ENCODE results near the gene PBX1. TPM values are rescaled to one million over a fixed set of nuclear protein-coding genes. Genes with fewer than 3 reads are reported as not detected.
"Not testable (repeated sequence)": the region's sequence is repeated elsewhere in the genome, so short reads cannot be mapped to it uniquely, and the experiment has no call there.

Gene PBX1
- total RNA-seq, 4 donors from 2014 or later = 89.6 to 138 (median 112) TPM

- no peak for TF ChIP-seq POLR2AphosphoS5 (IDR thresholded peaks at IDR 0.05)
- no peak for TF ChIP-seq POLR2A (IDR thresholded peaks at IDR 0.05; ENCODE audit: low read depth)
- no peak for TF ChIP-seq EP300 (IDR thresholded peaks at IDR 0.05)
- TF ChIP-seq CTCF (IDR thresholded peaks at IDR 0.05) = no peak
- peak overlapping the region; percentile 54 to 72 (median 67) for H3K27ac ChIP-seq (replicated peaks in 1 of 4)
- no peaks in the 10 kb centered on the region for H3K27me3 ChIP-seq
- H3K4me3 ChIP-seq = no peak overlapping the region
- no peaks in the 10 kb centered on the region for H3K9me3 ChIP-seq
- H3K4me1 ChIP-seq = peaks cover 41 to 92% (median 86%) of the 10 kb centered on the region in 4 donors
- intact Hi-C loops (cut with DNase I) = no loop called here
- WGBS = 43% methylated on average over 5 of the region's 5 CpGs
- no peak for DNase-seq (ENCODE audit: extremely low spot score)
- peaks cover 0 to 14% (median 5%) of the 10 kb centered on the region in 4 donors for H3K36me3 ChIP-seq
These were observed 40.3 kb downstream of the PBX1 start for GRCh38 chr1:164599272-164599671.

- Histone ChIP-seq H3K4me1 (peaks cover 42 to 97% (median 93%) of the 10 kb centered on the region in 4 donors), H3K27ac (replicated peaks in 1 of 4) (peak overlapping the region; percentile 54 to 74 (median 72)), H3K36me3 (peaks cover 0 to 13% (median 5%) of the 10 kb centered on the region in 4 donors), H3K4me3 (peak overlapping the region in 1 of 4 donors; percentile 20), H3K27me3 (no peaks in the 10 kb centered on the region), H3K9me3 (no peaks in the 10 kb centered on the region)
- intact Hi-C loops (cut with DNase I) = no loop called here
- 58% methylated on average over 5 of the region's 5 CpGs for WGBS
- TF ChIP-seq POLR2A (IDR thresholded peaks at IDR 0.05; ENCODE audit: low read depth) (no peak), POLR2AphosphoS5 (IDR thresholded peaks at IDR 0.05) (no peak), CTCF (IDR thresholded peaks at IDR 0.05) (no peak), EP300 (IDR thresholded peaks at IDR 0.05) (no peak)
- no peak for DNase-seq (ENCODE audit: extremely low spot score)
These were observed 42.6 kb downstream of the PBX1 start for GRCh38 chr1:164601399-164602100.

- Histone ChIP-seq H3K9me3 (no peaks in the 10 kb centered on the region), H3K27me3 (no peaks in the 10 kb centered on the region), H3K36me3 (peaks cover 0 to 9% (median 3%) of the 10 kb centered on the region in 4 donors), H3K4me3 (peak overlapping the region in 2 of 4 donors; percentile 18 to 20), H3K4me1 (peaks cover 47 to 98% (median 92%) of the 10 kb centered on the region in 4 donors), H3K27ac (replicated peaks in 1 of 4) (peak overlapping the region; percentile 54 to 74 (median 72))
- WGBS = 59% methylated on average over 4 of the region's 4 CpGs
- intact Hi-C loops (cut with DNase I) = no loop called here
- DNase-seq (ENCODE audit: extremely low spot score) = no peak
- TF ChIP-seq POLR2AphosphoS5 (IDR thresholded peaks at IDR 0.05) = no peak
- TF ChIP-seq POLR2A (IDR thresholded peaks at IDR 0.05; ENCODE audit: low read depth) = no peak
- TF ChIP-seq CTCF (IDR thresholded peaks at IDR 0.05) = no peak
These were observed 43.1 kb downstream of the PBX1 start for GRCh38 chr1:164602101-164602422.

GRCh38 chr1:164602480-164603093 is 43.6 kb downstream of the PBX1 start:
- TF ChIP-seq CTCF (IDR thresholded peaks at IDR 0.05) = no peak
- peak; percentile 23 to 28 for TF ChIP-seq POLR2AphosphoS5 (IDR thresholded peaks at IDR 0.05)
- no peak for TF ChIP-seq POLR2A (IDR thresholded peaks at IDR 0.05; ENCODE audit: low read depth)
- no peak for TF ChIP-seq EP300 (IDR thresholded peaks at IDR 0.05)

GRCh38 chr1:164603805-164604204 is 44.8 kb downstream of the PBX1 start:
- intact Hi-C loops (cut with DNase I); H3K36me3 ChIP-seq; DNase-seq (ENCODE audit: extremely low spot score); H3K4me3 ChIP-seq; H3K27me3 ChIP-seq; H3K9me3 ChIP-seq: not testable (repeated sequence)
- H3K27ac ChIP-seq (replicated peaks in 1 of 4) = peak overlapping the region; percentile 49 to 72 (median 63)
- H3K4me1 ChIP-seq = peaks cover 48 to 98% (median 96%) of the 10 kb centered on the region in 4 donors
- 88% methylated on average over 4 of the region's 4 CpGs for WGBS

More at GRCh38 chr1:164602480-164603093, 43.6 kb downstream of the PBX1 start:
- intact Hi-C loops (cut with DNase I) = no loop called here
- peak overlapping the region in 3 of 4 donors; percentile 8 to 20 (median 18) for H3K4me3 ChIP-seq
- no peaks in the 10 kb centered on the region for H3K27me3 ChIP-seq
- no peak for DNase-seq (ENCODE audit: extremely low spot score)
- WGBS = 9% methylated on average over 10 of the region's 10 CpGs
- no peaks in the 10 kb centered on the region for H3K9me3 ChIP-seq
- peak overlapping the region; percentile 54 to 74 (median 72) for H3K27ac ChIP-seq (replicated peaks in 1 of 4)
- H3K36me3 ChIP-seq = peaks cover 0 to 4% (median under 1%) of the 10 kb centered on the region in 4 donors
- peaks cover 48 to 98% (median 95%) of the 10 kb centered on the region in 4 donors for H3K4me1 ChIP-seq
